Activated gamma-delta T cell treated with Interleukin-2 at 50 U/mL for 16 hours (primary cell): ENCODE data around the gene TRMT2A.

Experiments
- DNase-seq: peaks from one replicate; pipeline ENCODE4 v3.0.0-alpha.2; 2020

The TRMT2A gene

DNA sequence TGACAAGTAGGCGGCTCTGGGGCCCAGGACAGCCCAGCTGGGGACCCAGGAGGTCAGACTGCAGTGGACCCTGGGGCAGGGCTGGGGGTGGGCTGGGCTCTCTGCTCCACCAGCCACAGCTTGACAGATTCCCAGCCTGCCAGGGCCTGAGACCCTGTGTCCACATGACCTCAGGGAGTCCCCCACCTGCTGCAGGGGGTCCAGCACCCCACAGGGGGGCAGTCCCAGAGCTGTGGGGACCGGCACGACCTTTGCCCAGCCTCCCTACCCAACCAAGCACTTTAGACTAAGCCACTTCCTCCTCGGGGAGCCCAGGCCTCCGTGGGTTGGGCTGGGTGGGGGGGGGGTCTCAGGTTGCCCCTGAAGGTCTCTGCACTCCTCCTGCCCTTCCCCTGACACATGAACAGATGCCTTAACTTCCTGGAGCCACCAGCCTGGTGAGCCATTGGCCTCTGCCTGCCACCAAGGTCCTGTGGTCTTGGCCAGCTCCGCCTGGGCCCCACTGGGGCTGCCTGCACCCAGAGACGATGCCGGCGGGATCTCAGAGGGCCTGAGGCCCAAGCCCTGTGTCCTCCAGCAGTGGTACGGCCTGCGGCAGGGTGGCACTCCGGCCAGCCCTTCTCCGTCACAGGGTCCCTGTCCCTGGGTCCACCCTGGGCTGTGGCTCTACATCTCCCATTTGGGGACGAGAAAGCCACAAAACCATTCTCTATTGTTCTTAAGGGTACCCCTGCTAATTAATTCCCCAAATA is 30.4 kb upstream of the TRMT2A start:
- DNase-seq, result no peak

DNA sequence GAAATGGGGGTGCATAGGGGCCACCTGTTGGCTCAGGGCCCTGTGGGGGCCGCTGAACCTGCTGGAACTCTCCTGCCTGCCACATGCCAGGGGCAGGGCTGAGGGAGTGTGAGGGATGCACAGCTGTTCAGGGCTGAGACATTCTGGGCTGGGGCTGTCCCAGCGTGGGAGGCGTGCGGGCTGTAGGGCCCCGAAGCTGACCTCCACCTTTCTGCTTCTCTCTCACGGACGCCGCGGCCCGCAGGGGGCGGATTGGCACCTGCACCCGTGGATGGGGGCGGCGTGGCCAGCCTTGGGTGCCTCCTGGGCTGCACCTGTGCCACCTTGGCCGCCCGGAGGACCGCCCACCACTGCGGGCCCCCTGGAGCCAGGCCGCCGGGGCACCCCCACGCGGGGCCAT is 29.8 kb upstream of the TRMT2A start:
- DNase-seq, result no peak

DNA sequence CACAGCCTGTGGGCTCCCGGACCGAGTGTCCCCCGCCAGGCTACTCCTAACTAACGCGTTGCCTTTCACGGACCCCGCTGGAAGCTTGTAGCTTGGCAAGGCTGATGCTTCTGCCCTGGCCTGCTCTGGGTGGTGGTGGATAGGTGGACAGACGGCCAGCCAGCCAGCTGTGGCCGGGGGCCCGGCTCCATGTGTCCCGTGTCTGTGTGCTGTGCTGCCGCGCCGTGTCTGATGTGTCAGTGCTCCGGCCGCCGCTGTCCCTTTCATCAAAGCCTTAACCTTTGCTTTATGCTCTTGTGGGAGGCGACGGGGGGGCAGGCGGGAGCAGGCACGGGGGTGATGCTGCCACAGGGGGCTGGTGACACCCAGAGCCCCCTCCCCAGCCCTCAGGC is 28.8 kb upstream of the TRMT2A start:
- DNase-seq, result no peak

DNA sequence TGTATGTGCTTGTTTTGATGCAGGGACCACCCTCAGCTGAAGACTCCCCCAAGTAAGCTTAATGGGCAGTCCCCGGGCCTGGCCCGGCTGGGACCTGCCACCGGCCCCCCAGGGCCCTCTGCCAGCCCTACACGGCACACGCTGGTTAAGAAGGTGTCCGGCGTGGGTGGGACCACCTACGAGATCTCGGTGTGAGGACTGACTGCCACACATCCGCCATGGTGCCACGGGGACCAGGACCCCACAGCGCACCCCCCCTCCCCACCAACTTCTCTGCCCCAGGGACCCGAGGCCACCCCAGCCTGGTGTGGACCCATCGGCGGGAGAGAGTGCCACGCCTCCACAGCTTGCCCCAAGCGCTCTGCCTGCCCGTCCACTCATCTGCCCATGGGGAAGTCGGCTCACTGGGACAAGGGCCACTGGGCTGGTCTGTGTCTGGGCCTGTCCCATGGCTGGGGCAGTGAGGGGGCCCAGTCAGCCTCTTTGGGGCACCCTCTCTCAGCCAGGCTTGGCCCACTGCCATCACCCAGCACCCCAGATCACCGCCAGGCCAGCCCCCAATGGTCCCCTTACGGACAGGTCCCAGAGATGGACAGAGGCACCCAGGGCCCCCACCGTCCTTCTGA is 28.3 kb upstream of the TRMT2A start:
- no peak for DNase-seq

DNA sequence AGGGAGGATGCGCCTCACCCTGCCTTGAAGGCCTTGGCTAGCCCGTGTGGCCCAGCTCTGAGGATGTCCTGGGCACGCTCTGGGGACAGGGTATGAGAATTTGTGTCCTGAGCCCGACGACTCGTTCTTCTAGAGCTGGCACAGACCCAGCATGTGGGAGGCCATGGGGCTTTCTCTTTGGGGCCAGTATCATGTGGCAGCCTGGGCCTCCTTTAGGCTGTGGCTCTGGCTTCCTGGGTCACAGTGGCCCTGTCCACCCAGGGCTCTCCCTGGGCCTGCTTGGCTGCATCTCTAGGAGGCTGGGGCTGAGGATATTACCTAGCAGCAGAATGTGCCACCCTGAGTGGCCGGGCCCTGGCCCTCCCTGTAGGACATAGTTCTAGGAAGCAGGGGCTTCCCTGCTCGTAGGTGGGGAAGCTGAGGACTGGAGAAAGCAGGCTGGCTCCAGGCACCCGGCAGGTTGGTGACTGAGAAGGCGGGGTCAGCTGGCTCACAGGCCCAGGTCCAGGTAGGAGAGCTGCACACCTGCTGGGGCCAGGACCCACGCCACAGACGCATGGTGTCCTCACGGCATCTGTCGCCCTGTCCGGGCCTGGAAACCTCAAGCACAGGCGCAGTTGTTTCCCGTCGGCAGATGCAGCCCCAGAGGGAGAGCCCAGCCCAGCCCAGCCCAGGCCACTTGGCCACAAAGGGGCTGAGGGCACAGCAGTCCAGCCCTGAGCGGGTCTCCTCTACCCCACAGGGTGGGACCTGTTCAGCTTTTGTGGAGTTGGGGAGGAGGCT is 27.0 kb upstream of the TRMT2A start:
- DNase-seq, result no peak

DNA sequence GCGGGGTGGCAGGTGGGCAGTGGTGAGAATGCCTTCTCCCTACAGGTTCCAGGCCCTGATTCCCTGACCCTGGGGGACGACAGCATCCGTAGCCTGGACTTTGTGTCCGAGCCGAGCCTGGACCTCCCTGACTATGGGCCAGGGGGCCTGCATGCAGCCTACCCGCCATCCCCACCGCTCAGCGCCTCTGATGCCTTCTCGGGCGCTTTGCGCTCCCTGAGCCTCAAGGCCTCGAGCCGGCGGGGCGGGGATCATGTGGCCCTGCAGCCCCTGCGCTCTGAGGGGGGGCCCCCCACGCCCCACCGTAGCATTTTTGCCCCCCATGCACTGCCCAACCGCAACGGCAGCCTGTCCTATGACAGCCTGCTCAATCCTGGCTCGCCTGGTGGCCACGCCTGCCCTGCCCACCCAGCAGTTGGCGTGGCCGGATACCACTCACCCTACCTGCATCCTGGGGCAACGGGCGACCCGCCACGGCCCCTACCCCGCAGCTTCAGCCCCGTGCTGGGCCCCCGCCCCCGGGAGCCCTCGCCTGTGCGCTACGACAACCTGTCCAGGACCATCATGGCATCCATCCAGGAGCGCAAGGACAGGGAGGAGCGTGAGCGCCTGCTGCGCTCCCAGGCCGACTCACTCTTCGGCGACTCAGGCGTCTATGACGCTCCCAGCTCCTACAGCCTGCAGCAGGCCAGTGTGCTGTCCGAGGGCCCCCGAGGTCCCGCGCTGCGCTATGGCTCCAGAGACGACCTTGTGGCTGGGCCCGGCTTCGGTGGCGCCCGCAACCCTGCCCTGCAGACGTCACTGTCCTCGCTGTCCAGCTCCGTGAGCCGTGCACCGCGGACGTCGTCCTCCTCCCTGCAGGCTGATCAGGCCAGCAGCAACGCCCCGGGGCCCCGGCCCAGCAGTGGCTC is 25.9 kb upstream of the TRMT2A start:
- no peak for DNase-seq

DNA sequence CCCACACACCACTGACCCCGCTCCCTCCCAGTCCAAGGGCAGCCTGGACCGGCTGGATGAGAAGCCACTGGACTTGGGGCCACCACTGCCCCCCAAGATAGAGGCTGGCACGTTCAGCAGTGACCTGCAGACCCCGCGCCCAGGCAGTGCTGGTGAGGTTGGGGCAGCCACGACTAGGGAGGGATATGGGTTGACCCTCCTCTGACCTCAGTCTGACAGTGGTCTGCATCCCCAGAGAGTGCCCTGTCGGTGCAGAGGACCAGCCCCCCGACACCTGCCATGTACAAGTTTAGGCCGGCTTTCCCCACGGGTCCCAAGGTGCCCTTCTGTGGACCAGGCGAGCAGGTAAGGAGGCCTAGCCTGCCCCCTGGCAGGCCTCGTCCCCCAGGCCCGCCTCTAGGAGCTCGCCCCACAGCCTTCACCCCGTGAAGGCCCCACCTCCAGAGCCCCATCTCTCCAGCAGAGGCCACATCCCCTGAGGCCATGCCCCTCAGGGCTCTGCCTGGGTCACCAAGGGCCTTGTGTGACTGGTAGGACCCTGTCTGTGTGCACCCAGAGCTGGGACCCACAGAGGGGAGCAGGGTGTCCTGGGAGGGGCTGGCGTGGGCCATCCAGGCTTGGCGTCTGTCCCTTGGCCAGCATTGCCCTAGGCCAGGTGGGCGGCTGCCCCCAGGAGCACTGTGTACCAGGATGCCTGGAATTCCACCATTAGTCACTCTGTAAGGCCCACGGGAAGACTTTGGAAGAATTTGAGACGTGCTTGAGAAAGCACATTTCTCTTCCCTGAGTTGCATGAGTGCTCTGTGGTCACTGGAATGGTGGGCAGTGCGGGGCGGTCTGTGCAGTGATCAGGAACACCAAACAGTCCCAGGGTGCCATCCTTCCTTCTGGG is 24.4 kb upstream of the TRMT2A start:
- no peak for DNase-seq

DNA sequence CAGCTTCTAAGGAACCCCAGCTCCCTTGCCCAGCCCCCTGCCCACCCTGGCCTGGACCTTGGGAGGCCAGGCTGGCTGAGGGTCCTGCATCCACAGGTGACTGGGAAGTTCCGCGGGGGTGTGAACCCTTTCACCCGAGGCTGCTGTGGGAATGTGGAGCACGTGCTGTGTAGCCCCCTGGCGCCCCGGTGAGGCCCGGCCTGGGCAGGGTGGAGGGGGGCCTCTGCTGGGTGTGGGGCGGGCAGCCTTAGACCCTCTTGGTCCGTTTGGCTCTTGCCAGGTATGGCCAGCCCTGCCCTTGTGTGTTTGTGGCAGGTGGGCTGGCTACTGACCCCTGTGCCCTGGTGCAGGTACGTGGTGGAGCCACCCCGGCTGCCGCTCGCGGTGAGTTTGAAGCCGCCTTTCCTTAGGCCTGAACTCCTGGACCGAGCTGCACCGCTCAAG is 23.5 kb upstream of the TRMT2A start:
- DNase-seq, result no peak

DNA sequence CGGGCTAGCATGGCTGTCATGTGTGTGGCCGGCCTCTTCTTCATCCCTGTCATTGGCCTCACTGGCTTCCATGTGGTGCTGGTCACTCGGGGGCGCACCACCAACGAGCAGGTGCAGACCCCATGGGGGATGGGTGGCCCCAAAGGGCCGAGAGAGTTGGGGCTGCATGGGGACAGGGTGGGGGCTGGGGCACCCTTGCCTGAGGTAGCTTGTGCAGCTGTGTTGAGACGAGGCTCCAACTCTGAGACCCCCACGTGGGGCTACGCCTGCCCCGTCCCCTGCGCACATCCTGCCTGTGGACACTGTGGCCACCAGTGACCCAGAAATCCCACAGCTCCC is 23.1 kb upstream of the TRMT2A start:
- no peak for DNase-seq

DNA sequence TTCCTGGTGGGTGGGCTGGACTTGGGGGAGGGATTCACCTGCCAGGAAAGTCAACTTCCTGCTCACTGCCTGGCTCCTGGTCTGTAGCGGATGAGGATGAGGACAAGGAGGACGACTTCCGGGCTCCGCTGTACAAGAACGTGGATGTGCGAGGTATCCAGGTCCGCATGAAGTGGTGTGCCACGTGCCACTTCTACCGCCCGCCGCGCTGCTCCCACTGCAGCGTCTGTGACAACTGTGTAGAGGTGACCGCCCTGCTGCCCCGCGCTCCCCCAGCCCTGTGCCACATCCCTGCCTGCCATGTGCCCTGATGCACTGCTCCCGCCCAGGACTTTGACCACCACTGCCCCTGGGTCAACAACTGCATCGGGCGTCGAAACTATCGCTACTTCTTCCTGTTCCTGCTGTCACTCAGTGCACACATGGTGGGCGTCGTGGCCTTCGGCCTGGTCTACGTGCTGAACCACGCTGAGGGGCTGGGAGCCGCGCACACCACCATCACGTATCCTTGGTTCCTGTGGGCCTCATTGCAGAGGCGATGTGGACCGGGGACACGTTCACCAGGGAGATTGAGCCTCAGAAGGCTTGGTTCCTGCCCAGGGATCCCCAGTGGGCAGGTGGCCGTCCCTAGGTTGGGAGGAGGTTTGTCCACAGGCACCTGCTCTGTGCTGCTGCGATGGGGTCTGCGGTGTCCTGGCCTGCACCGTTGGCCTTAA is 22.5 kb upstream of the TRMT2A start:
- DNase-seq, result no peak

DNA sequence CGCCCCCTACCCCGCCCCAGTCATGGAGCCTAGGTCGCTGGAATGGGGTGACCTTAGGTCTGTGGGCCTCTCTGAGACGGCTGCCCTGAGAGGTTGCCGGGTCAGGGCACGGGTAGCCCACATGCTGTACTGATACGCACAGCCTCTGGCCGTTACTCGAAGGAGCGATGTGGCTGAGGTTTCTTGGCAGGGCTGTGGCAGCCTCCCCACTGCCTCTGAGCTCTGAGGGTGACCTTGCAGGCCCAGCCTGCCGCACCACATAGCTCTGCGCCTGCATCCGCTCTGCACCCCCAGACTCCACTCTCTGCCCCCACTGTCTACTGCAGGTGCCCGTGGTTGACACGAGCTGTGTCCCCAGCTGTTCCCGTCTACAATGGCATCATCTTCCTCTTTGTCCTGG is 21.8 kb upstream of the TRMT2A start:
- DNase-seq, result no peak

DNA sequence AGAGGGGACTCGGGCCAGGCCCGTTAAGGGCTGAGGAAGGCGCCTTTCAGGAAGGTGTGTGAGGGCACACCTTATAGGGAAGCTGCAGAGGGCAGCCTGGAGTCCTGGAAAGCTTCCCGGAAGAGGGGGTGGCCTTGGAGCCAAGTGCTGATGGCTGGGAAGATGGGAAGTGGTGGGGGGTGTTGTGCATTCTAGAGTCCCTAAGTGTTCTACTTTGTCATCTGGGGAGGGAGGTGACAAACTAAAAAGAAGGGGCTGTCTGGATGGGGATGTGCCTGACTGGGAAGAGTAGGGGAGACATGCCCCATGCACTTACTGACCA is 21.4 kb upstream of the TRMT2A start:
- DNase-seq, result no peak

DNA sequence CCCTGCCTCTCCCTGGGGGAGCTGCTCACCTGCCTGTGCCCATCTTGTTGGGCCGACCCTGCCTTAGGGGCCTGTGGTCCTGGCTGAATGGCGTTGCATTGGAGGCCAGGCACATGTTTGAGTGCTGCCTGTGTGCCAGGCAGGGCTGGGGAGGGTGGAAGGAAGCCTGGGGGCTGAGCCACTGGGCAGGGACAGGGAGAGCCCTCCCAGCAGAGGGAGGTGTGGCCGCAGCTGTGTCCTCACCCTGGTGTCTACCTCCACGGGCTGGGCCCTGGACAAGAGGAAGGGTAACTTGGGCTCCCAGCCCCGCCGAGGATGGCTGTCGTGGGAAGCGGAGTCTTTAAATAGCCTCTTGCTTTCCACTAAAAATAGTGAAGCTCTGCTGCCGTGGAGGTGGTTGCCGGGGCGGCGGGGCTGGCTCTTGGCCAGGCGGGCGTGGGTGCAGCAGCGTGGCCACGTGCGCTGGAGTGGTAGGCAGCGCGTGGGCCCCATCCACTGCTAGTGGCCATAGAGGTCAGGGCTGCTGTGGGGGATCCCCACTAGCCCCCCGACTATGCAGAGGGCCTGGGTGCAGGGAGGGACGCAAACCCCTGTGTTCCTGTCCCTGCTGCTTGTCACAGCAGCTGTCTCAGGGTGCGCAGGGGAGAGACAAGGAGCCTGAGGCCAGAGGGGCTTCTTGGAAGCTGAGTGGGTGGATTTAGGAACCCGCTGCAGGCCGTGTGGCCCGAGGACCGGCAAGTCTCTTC is 20.8 kb upstream of the TRMT2A start:
- DNase-seq, result no peak

DNA sequence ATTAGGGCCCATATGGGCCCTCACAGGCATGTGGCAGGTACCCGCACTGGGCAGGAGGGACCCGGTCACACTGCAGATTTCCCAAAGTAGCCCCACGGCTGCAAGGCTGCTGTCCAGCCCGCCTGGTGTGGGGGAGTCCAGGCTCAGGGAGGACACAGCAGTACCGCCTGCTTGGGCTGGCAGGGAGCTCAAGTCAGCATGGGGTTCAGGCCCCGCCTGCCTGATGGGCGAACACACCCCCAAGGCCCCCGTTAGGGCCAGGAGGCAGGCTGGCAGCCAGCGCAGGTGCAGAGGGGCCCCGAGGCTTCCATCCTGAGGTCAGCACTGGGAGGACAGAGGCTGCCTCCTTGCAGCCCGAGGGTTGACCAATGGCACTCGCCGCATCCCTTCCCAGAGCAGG is 20.1 kb upstream of the TRMT2A start:
- no peak for DNase-seq

DNA sequence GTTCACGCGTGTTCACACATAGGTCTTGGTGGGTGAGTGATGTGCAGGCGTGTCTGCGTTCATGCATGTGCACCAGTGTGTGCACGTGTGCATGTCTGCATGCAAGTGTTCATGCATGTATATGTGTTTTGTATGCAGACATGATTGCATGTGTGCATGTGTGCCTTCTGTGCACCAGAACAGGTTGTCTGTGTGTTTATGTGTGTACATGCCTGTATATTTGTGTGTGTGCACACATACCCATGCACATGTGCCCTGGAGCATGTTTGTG is 19.5 kb upstream of the TRMT2A start:
- DNase-seq, result no peak

DNA sequence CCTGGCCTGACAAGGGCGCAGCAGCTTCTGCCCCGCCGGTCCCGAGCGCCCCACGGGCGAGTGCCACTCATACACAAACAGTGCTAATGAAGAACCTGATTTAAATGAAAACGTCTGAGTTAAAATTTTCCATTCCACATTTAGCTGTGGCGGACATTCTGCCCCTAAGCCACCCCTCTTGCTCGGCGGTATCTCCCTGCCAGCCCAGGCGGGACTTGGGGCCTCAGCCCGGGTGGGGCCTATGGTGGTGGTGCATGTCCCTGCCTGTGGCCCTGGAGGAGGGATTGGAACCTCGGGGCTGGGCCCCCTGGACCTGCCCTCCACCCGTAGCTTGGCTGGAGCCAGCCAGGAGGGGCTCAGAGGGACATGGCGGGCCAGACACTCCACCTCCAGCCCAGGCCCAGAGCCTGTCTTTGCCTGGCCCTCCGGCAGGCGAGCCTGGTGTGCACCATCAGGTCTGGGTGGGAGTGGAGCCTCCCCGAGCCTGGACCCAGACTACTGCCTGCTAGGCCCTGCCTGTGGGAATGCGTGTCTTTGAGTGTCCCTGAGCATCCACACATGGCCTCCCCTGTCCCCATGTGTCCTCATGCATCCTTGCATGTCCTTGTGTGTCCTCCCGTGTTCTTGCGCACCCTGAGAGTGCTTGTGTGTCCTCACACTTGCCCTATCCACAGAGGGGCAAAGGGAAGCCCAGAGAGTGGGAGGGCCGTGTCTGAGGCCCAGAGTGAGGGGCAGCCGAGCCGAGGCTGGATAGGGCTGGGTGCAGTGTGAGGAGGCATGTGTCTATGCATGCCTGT is 19.0 kb upstream of the TRMT2A start:
- DNase-seq, result no peak

DNA sequence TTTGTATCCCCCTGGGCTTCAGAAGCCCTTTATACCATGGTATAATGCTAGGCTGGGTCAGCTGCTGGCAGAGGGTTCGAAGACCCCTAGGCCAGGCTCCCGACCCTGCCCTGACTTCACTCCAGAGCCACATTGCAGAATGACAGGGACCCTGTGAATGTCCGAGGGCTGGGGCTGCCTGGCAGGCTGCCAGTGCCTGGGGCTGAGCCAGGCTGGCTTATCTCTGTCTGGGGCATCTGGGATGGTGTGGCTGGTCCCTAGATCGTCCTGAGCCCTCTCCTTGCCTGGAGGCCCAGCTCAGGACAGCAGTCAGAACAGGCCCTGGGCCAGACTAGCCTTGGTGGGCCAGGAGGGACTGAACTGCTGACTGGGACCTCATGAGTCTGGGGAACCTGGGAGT is 18.2 kb upstream of the TRMT2A start:
- DNase-seq, result no peak

DNA sequence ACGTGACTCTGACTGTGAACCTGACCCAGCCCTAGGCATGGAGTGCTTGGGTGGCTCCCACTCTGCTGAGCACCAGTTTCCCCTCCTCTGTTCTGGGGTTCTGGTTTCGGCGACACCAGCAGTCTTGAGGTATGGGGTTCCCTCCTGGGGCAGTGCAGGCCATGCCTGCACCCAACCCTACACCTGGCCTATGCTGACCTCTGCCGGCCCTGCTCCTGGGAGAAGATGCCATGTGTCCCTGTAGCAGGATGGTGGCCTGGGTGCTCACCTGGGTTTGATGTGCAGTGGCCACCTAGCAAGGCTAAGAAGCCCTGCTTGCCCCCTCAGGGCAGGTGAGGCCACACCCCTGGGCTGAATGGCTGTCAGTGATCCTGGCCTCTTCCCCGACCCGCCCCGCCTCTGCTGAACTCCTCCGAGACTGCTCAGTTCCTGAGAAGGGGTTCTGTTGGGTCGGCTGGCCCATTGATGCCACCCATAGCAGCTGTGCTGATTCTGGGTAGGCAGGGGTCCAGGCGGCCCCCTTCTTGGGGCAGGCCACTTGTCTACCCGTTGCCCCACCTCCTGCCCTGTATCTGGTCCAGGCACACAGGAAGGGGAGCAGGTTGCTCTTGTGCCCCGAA is 17.0 kb upstream of the TRMT2A start:
- no peak for DNase-seq

DNA sequence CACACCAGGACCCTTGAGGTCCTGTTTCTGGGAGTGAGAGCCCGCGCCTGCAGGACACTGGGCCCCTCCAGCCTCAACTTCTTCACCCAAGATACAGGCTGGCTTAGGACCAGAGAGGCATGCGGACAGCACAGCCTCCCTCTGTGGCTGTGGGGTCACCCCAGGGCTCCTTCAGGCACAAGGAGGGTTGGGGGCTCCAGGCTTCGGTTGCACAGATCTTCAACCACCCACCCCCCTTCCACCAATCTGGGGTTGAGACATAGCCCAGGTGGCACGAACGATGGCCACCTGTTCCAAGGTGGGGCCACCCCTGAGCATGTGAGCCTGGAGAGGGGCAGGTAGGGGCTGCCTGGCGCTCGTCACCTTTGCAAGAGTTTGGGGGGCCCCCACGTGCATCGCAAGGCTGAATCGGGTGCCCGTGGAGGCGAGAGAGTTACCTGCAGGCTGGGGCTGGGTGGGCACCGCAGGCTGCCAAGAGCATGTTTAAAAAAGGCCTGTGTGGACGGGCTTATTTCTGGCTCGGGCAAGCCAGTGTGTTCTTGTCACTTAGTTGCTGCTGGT is 15.7 kb upstream of the TRMT2A start:
- DNase-seq, result no peak
